GM20000 (cell line): ENCODE data around the gene VKORC1L1.
"Not testable (repeated sequence)": the region's sequence is repeated elsewhere in the genome, so short reads cannot be mapped to it uniquely, and the experiment has no call there.

Experiments used
- DNase-seq: peaks from one replicate; pipeline ENCODE4 v3.0.0; 2012; ENCODE audit warnings: low spot score
- TF ChIP-seq, protein P1 (sequence below): IDR thresholded peaks from 2 replicates; pipeline ENCODE4 v1.5.1; 2012; ENCODE audit warnings: mild to moderate bottlenecking, control low read depth; ENCODE audit errors: extremely low read depth, missing control alignments

Gene VKORC1L1

DNA sequence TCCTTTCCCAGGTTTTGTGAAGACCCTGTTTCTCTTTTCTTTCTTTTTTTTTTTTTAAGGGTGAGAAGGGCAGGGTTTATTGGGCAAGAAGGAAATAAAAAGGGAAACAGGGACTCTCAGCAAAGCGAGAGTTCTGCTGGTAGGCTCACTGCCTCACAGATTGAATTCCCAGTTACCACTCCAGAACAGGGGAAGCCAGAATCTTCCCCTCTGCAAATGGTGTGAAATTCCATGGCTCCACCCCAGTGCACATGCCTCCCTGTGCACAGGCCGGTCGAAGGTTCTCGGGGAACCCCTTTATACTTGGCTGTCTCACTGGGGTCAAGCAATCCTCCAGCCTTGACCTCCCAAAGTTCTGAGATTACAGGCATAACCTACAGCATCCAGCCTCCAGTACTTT lies 119.7 kb downstream of the VKORC1L1 start:
- TF ChIP-seq, protein P1, sequence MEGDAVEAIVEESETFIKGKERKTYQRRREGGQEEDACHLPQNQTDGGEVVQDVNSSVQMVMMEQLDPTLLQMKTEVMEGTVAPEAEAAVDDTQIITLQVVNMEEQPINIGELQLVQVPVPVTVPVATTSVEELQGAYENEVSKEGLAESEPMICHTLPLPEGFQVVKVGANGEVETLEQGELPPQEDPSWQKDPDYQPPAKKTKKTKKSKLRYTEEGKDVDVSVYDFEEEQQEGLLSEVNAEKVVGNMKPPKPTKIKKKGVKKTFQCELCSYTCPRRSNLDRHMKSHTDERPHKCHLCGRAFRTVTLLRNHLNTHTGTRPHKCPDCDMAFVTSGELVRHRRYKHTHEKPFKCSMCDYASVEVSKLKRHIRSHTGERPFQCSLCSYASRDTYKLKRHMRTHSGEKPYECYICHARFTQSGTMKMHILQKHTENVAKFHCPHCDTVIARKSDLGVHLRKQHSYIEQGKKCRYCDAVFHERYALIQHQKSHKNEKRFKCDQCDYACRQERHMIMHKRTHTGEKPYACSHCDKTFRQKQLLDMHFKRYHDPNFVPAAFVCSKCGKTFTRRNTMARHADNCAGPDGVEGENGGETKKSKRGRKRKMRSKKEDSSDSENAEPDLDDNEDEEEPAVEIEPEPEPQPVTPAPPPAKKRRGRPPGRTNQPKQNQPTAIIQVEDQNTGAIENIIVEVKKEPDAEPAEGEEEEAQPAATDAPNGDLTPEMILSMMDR = no peak
- no peak for DNase-seq

DNA sequence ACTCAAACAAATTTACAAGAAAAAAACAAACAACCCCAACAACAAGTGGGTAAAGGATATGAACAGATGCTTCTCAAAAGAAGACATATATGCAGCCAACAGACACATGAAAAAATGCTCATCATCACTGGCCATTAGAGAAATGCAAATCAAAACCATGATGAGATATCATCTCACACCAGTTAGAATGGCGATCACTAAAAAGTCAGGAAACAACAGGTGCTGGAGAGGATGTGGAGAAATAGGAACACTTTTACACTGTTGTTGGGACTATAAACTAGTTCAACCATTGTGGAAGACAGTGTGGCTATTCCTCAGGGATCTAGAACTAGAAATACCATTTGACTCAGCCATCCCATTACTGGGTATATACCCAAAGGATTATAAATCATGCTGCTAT lies 122.1 kb downstream of the VKORC1L1 start:
- not testable (repeated sequence) for DNase-seq

DNA sequence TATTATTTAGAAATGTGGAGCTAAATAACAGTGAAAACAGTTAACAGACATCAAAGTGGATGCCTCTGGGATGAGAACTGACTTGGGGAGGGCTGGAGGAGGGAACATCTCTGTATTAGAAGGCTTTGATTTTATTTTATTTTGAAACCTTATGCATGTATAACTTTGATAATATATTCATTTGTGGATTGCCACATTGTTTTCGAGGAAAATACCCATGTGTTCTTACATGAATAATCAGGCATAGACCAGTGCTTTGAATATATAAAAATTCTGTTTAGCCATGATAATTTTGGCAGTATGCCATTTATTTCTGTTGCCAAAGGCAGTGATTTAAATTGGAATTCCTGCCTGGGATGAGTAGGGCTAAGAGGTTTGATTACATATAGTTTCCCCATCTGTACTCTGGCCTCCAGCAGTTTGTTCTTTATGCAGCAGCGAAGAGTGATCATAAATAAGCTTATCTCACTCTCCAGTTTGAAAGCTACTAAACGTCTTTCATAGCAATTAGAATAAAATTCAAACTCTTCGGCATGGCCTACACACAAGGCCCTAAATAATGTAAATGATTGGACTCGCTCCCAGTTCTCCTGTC lies 128.0 kb downstream of the VKORC1L1 start:
- DNase-seq = not testable (repeated sequence)

DNA sequence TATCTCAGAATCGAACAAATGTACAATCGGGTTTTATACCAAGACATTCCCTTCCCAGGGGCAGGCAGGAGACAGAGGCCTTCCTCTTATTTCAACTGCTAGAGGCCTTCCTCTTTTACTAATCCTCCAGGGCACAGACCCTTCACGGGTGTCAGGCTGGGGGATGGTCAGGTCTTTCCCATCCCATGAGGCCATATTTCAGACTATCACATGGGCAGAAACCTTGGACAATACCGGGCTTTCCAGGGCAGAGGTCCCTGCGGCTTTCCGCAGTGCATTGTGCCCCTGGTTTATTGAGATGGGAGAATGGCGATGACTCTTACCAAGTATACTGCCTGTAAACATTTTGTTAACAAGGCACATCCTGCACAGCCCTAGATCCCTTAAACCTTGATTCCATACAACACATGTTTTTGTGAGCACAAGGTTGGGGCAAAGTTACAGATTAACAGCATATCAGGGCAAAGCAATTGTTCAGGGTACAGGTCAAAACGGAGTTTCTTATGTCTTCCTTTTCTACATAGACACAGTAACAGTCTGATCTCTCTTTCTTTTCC lies 132.3 kb downstream of the VKORC1L1 start:
- not testable (repeated sequence) for DNase-seq

DNA sequence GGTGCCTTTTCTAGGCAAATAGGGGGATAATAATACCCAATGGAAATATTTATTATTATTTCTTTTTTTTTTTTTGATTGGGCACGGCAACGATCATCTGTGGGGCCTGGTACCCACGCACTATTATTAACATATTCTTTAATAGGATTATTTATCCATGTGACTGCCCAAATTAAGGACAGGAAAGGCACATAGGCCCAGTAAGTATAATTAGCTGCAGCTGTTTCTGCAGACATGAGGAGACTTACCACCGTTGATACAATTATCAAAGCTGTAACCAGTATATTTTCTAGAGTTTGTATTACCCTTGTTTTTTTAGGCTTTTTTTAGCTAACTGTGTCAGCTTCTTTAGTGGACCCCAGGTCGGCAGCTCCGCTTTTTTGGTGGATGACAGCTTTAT lies 134.4 kb downstream of the VKORC1L1 start:
- no peak for DNase-seq
- TF ChIP-seq, protein P1 = no peak
